ACC112 (cell line): ENCODE results near the gene AGAP1.

ENCODE experiments used
- H2AFZ ChIP-seq: fragments of 200-600 bp; sonication (generic); one replicate; pipeline ENCODE4 v1.6.0; 2017; ENCODE audit warnings: antibody characterized with exemption, low read length; ENCODE audit not compliant: unreplicated experiment
- H3K27ac ChIP-seq: fragments of 200-600 bp; sonication (generic); 2 replicates; pipeline ENCODE4 v1.5.1; 2014; ENCODE audit warnings: low read depth, mild to moderate bottlenecking, antibody characterized with exemption, low read length, moderate library complexity
- H3K27me3 ChIP-seq: fragments of 200-600 bp; sonication (generic); 2 replicates; pipeline ENCODE4 v1.6.1; 2014; ENCODE audit warnings: mild to moderate bottlenecking, antibody characterized with exemption, low read length, moderate library complexity, mixed read lengths; ENCODE audit not compliant: insufficient read depth
- H3K36me3 ChIP-seq: fragments of 200-600 bp; sonication (generic); 2 replicates; pipeline ENCODE4 v1.6.1; 2016; ENCODE audit warnings: mild to moderate bottlenecking, antibody characterized with exemption, low read length, moderate library complexity, mixed read lengths; ENCODE audit not compliant: insufficient read depth
- H3K4me1 ChIP-seq: fragments of 200-600 bp; sonication (generic); one replicate; pipeline ENCODE4 v1.6.1; 2016; ENCODE audit warnings: low read length, mixed read lengths; ENCODE audit not compliant: insufficient read depth, unreplicated experiment, control insufficient read depth
- H3K4me3 ChIP-seq: fragments of 200-600 bp; sonication (generic); 2 replicates; pipeline ENCODE4 v1.5.1; 2014; ENCODE audit warnings: mild to moderate bottlenecking, low read depth, low read length
- H3K79me2 ChIP-seq: fragments of 200-600 bp; sonication (generic); one replicate; pipeline ENCODE4 v1.6.0; 2016; ENCODE audit warnings: low read length; ENCODE audit not compliant: control insufficient read depth, unreplicated experiment, insufficient read depth

AGAP1 gene

GRCh38 chr2:235508371-235509160 lies 14.7 kb downstream of the AGAP1 start:
- H3K79me2 ChIP-seq, result peaks cover 78% of the 10 kb centered on the region
- H3K27ac ChIP-seq, result no peak overlapping the region
- no peaks in the 10 kb centered on the region for H3K36me3 ChIP-seq
- no peak overlapping the region for H2AFZ ChIP-seq
- no peak overlapping the region for H3K4me3 ChIP-seq
- peaks cover 14% of the 10 kb centered on the region for H3K4me1 ChIP-seq
- no peaks in the 10 kb centered on the region for H3K27me3 ChIP-seq

- Histone ChIP-seq H3K27ac (no peak overlapping the region), H3K27me3 (no peaks in the 10 kb centered on the region), H2AFZ (no peak overlapping the region), H3K36me3 (no peaks in the 10 kb centered on the region), H3K4me3 (no peak overlapping the region), H3K79me2 (peaks cover 71% of the 10 kb centered on the region), H3K4me1 (peaks cover 14% of the 10 kb centered on the region)
These were observed 16.5 kb downstream of the AGAP1 start for GRCh38 chr2:235510318-235510717.

GRCh38 chr2:235511187-235511661 lies 17.4 kb downstream of the AGAP1 start:
- Histone ChIP-seq H3K27ac (no peak overlapping the region), H3K4me1 (peaks cover 12% of the 10 kb centered on the region), H3K79me2 (peaks cover 74% of the 10 kb centered on the region), H3K27me3 (no peaks in the 10 kb centered on the region), H2AFZ (no peak overlapping the region), H3K4me3 (no peak overlapping the region), H3K36me3 (no peaks in the 10 kb centered on the region)

DNA sequence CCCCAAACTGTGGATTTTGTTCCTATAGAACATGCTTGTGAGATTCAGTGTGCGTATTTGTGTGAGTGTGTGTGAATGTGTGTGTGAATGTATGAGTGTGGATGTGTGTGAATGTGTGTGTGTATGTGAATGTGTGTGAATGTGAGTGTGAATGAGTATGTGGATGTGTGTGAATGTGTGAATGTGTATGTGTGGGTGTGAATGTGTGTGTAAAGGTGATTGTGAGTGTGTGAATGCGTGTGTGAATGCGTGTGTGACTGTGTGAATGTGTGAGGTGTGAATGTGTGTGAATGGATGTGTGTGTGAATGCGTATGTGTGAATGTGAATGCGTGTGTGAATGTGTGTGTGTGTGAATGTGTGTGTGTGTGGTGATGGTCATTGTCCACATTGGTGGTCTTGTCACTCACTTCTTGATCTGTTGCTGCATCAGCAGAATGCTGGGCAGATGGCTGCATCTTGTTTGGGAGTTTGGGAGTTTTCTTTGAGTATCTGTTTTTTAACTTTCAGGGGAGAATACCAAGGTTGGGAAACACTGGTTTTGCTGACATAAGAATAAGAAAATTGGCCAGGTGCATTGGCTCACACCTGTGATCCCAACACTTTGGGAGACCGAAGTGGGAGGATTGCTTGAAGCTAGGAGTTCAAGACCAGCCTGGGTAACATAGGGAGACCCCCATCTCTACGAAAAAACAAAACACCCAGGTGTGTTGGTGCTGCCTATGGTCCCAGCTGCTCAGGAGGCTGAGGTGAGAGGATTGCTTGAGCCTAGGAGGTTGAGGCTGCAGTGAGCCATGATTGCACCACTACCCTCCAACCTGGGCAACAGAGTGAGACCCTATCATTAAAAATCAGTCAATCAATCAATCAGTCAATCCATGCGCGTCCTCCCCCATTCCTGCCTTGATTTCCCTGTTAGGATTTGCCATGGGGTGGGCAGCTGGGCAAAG lies 18.2 kb downstream of the AGAP1 start:
- H3K4me3 ChIP-seq, result no peak overlapping the region
- H3K79me2 ChIP-seq, result peaks cover 71% of the 10 kb centered on the region
- H3K27me3 ChIP-seq, result no peaks in the 10 kb centered on the region
- no peak overlapping the region for H2AFZ ChIP-seq
- H3K36me3 ChIP-seq, result no peaks in the 10 kb centered on the region
- peaks cover 10% of the 10 kb centered on the region for H3K4me1 ChIP-seq
- H3K27ac ChIP-seq, result 0 out of 2 replicates have a peak overlapping the region, but pooled peaks have one; percentile 0

DNA sequence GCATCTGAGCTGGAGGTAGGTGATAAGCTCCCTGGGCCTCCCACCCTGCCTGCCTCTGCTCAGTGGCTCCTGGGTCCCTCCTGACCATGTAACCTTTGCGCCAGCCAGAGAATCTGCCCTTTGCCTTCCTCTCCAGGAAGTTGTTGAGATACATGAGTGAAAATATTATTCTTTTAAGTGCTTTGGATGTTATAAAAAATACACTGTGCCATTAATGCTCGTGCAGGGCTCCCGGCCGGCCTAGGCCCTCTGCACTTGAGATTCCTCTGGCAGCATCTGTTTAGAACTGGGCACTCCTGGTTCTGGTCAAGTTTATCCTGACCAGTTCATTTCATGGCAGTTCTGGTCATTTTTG lies 18.8 kb downstream of the AGAP1 start:
- Histone ChIP-seq H2AFZ (no peak overlapping the region), H3K36me3 (no peaks in the 10 kb centered on the region), H3K27ac (no peak overlapping the region), H3K27me3 (no peaks in the 10 kb centered on the region), H3K4me3 (no peak overlapping the region), H3K4me1 (peaks cover 10% of the 10 kb centered on the region), H3K79me2 (peaks cover 66% of the 10 kb centered on the region)

DNA sequence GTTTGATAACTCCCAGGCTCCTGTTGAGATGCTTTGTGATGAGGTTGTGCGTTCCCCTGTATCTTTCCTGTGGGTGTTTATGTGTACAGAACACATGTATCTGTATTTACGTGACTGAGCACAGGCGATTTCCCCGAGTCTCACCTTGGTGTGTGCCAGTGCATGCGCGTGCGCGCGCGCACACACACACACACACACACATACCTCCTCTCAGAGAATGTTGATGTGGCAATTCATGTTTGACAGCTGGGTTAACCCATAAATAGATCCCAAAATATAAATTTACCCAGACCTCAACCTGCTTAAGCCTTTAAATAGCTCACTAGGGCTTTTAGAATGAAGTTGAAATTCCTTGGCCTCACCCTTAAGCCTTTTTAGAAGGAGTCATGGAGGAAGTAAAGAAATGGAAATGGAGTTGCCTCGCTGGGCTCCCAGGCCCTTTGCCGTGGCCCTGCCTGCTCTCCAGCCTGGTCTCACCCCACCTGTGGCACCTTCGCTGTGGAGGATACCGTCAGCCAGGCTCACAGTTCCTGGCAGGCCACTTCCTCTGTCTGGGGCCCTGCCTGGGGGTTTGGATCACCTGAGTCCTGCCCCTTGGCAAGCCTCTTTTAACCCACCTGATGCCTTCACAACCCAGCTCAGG lies 20.3 kb downstream of the AGAP1 start:
- no peaks in the 10 kb centered on the region for H3K27me3 ChIP-seq
- H3K27ac ChIP-seq, result no peak overlapping the region
- H3K36me3 ChIP-seq, result no peaks in the 10 kb centered on the region
- no peak overlapping the region for H2AFZ ChIP-seq
- peaks cover 71% of the 10 kb centered on the region for H3K79me2 ChIP-seq
- H3K4me1 ChIP-seq, result peaks cover 10% of the 10 kb centered on the region
- H3K4me3 ChIP-seq, result no peak overlapping the region

GRCh38 chr2:235514627-235515363 lies 21.0 kb downstream of the AGAP1 start:
- Histone ChIP-seq H3K36me3 (no peaks in the 10 kb centered on the region), H3K79me2 (peaks cover 71% of the 10 kb centered on the region), H2AFZ (no peak overlapping the region)

DNA sequence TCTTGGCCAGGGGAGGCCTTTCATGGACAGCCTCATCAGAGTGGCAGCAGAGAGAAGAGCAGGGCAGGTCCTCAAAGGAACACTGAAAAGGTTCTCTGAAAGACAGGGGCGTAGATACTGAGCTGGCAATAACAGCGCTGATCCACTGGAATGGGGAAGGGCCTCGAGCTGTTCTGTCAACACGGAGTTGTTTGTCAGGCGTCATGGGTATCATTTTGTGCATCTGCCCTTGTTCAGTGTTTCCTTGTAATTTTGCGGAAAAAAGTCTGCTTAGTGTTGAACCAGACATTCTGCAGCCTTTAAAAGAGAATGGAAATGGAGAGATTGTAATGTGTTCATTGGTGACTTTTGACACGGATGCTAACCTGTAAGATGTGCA lies 21.5 kb downstream of the AGAP1 start:
- H3K27me3 ChIP-seq, result no peaks in the 10 kb centered on the region
- peaks cover 10% of the 10 kb centered on the region for H3K4me1 ChIP-seq
- no peak overlapping the region for H3K4me3 ChIP-seq
- no peak overlapping the region for H2AFZ ChIP-seq
- no peaks in the 10 kb centered on the region for H3K36me3 ChIP-seq
- H3K27ac ChIP-seq, result no peak overlapping the region
- H3K79me2 ChIP-seq, result peaks cover 72% of the 10 kb centered on the region

More at GRCh38 chr2:235514627-235515363, 21.0 kb downstream of the AGAP1 start:
- Histone ChIP-seq H3K27ac (no peak overlapping the region), H3K4me3 (no peak overlapping the region), H3K4me1 (peaks cover 10% of the 10 kb centered on the region), H3K27me3 (no peaks in the 10 kb centered on the region)

DNA sequence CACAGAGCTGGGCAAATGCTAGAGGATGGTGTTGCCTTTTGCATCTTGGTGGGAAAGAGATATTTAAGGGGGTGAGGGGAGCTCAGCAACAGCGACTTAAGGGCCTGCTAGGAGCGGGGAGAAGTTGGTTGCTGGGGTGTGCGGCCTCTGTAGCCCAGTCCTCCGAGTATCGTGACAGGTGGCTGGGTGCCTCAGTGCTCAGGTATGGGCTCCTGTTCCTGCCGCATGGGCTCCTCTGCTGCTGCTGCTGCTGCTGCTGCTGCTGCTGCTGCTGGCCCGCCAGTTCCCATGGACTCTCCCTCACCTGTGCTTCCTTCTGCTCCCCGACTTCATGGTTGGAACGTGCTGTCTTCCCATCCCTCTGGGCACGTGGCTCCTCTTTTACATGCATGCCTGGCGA lies 22.0 kb downstream of the AGAP1 start:
- peaks cover 10% of the 10 kb centered on the region for H3K4me1 ChIP-seq

GRCh38 chr2:235516257-235516656 lies 22.4 kb downstream of the AGAP1 start:
- H3K27me3 ChIP-seq, result no peaks in the 10 kb centered on the region
- H3K4me1 ChIP-seq, result peaks cover 6% of the 10 kb centered on the region
- no peak overlapping the region for H3K27ac ChIP-seq
- no peak overlapping the region for H3K4me3 ChIP-seq
- H3K36me3 ChIP-seq, result no peaks in the 10 kb centered on the region
- peaks cover 71% of the 10 kb centered on the region for H3K79me2 ChIP-seq
- no peak overlapping the region for H2AFZ ChIP-seq

More for the DNA sequence above, 22.0 kb downstream of the AGAP1 start:
- H3K4me3 ChIP-seq, result no peak overlapping the region
- H3K27me3 ChIP-seq, result no peaks in the 10 kb centered on the region
- no peak overlapping the region for H2AFZ ChIP-seq
- peaks cover 72% of the 10 kb centered on the region for H3K79me2 ChIP-seq
- no peak overlapping the region for H3K27ac ChIP-seq
- H3K36me3 ChIP-seq, result no peaks in the 10 kb centered on the region
